ENCODE results near the gene SLF2. TPM values are rescaled to one million over a fixed set of nuclear protein-coding genes. Genes with fewer than 3 reads are reported as not detected.

Gene SLF2
- total and polyA plus RNA-seq, 2 of the 13 experiments (the other 11 are each of a cell fraction or from before 2014, with no cell fraction given), result 12.2 to 48.1 TPM

- TF ChIP-seq ARID4A (CRISPR knock-in tag; IDR thresholded peaks at IDR 0.05; ENCODE audit: borderline replicate concordance) (peak; percentile 84), ZFP36 (IDR thresholded peaks at IDR 0.05; ENCODE audit: borderline replicate concordance, low read depth, low read length, partially characterized antibody) (no peak), NCOA5 (CRISPR knock-in tag; IDR thresholded peaks at IDR 0.05) (no peak), AFF4 (CRISPR knock-in tag; IDR thresholded peaks at IDR 0.05) (no peak), ZNF850 (CRISPR knock-in tag; conservative IDR thresholded peaks at IDR 0.05) (no peak), NR1H2 (CRISPR knock-in tag; IDR thresholded peaks at IDR 0.05; ENCODE audit: borderline replicate concordance, low read depth) (no peak), ZNF557 (CRISPR knock-in tag; IDR thresholded peaks at IDR 0.05) (no peak), ZNF75D (CRISPR knock-in tag; IDR thresholded peaks at IDR 0.05; ENCODE audit: borderline replicate concordance) (no peak), NFE2L1 (CRISPR knock-in tag; IDR thresholded peaks at IDR 0.05; ENCODE audit: borderline replicate concordance) (no peak), ZNF230 (CRISPR knock-in tag; IDR thresholded peaks at IDR 0.05) (peak; percentile 32; the same call in 1 of the 2 replicates), ZNF282 (IDR thresholded peaks at IDR 0.05; ENCODE audit: partially characterized antibody) (no peak), KMT2B (CRISPR knock-in tag; IDR thresholded peaks at IDR 0.05) (no peak), SMAD1 (CRISPR knock-in tag; IDR thresholded peaks at IDR 0.05; ENCODE audit: borderline replicate concordance, low read depth) (no peak), ZNF768 (CRISPR knock-in tag; IDR thresholded peaks at IDR 0.05) (no peak), HOXA7 (CRISPR knock-in tag; IDR thresholded peaks at IDR 0.05) (no peak), ZBTB7A (CRISPR knock-in tag; IDR thresholded peaks at IDR 0.05) (peak; percentile 66; the same call in 1 of the 2 replicates)
These were observed 58.4 kb downstream of the SLF2 start (continued) for GRCh38 chr10:100970914-100971811.

Measured in HepG2 (cell line).